Vagina (tissue), 2 donors: Measurements from ENCODE around the gene BUD31. TPM values are rescaled to one million over a fixed set of nuclear protein-coding genes. Genes with fewer than 3 reads are reported as not detected.

Source experiments
- DNase-seq, 2 donors: peaks; one replicate each; pipeline ENCODE4 v3.0.0-alpha.2; 2017; ENCODE audit errors: extremely low spot score in 2 of 2
- H3K27ac ChIP-seq: fragments of 200-600 bp; sonication (generic); one replicate; pipeline ENCODE4 v1.5.1; 2019
- H3K27me3 ChIP-seq: fragments of 200-600 bp; sonication (generic); one replicate; pipeline ENCODE4 v1.5.1; 2019
- H3K36me3 ChIP-seq, 2 donors: fragments of 200-600 bp; sonication (generic); one replicate each; pipeline ENCODE4 v1.5.1; 2017 to 2019
- H3K4me1 ChIP-seq: fragments of 200-600 bp; sonication (generic); one replicate; pipeline ENCODE4 v1.5.1; 2019
- H3K4me3 ChIP-seq, 2 donors: fragments of 200-600 bp; sonication (generic); 1 replicate in 1 of 2; 2 replicates in 1 of 2; pipeline ENCODE4 v1.5.1; 2016 to 2019
- H3K9me3 ChIP-seq: fragments of 200-600 bp; sonication (generic); one replicate; pipeline ENCODE4 v1.5.1; 2019
- CTCF ChIP-seq, 3 experiments: fragments of 450-650 bp in 2 of 3; fragments of 200-600 bp in 1 of 3; sonication (generic) in 1 of 3; IDR thresholded peaks; one replicate each; pipeline ENCODE4 v1.5.1; 2017 to 2019; ENCODE audit warnings: antibody characterized with exemption in 3 of 3, mild to moderate bottlenecking in 2 of 3, moderate library complexity in 2 of 3
- POLR2A ChIP-seq, 2 donors: fragments of 450-650 bp; IDR thresholded peaks; one replicate each; pipeline ENCODE4 v1.6.1; 2017; ENCODE audit warnings: antibody characterized with exemption in 2 of 2, mild to moderate bottlenecking in 2 of 2, moderate library complexity in 2 of 2
- POLR2AphosphoS5 ChIP-seq, 2 donors: sonication (generic); formaldehyde crosslinking; IDR thresholded peaks; one replicate each; pipeline ENCODE4 v1.9.0; 2017; ENCODE audit warnings: antibody characterized with exemption in 2 of 2, mild to moderate bottlenecking in 2 of 2, low read depth in 1 of 2; ENCODE audit not compliant: insufficient read depth in 1 of 2
- intact Hi-C: fragments of 100-400 bp; cut with DNase I; formaldehyde crosslinking; loops from one replicate; pipeline ENCODE4 v1.15.1; 2023
- total RNA-seq: library from RNA; depleted of rRNA; stranded (reverse); fragments of >200 nt; gene quantifications from one replicate; pipeline ENCODE4 v1.2.3, GENCODE V29; 2016

BUD31 gene
- total RNA-seq, 1 donor from 2014 or later: 52.3 TPM

- TF ChIP-seq POLR2AphosphoS5 (IDR thresholded peaks at IDR 0.05; ENCODE audit: insufficient read depth in 1 of 2, low read depth in 1 of 2) (no peak), CTCF (IDR thresholded peaks at IDR 0.05) (no peak), POLR2A (IDR thresholded peaks at IDR 0.05) (no peak)
- Histone ChIP-seq H3K4me1 (peaks cover 36% of the 10 kb centered on the region), H3K27ac (no peak overlapping the region), H3K36me3 (peaks cover 0 to 59% of the 10 kb centered on the region in 2 donors), H3K4me3 (no peak overlapping the region), H3K27me3 (no peaks in the 10 kb centered on the region), H3K9me3 (no peaks in the 10 kb centered on the region)
- DNase-seq: no peak
- intact Hi-C loops: loop anchor here (10.0 kb wide), 1 partner anchor 258 kb away; the partner anchor contains the start of gene SMURF1
Measured at GRCh38 chr7:99402854-99403253, 5.9 kb upstream of the BUD31 start.

GRCh38 chr7:99403764-99404163, 5.0 kb upstream of the BUD31 start:
- Histone ChIP-seq H3K4me3 (no peak overlapping the region), H3K27me3 (no peaks in the 10 kb centered on the region), H3K27ac (no peak overlapping the region), H3K9me3 (no peaks in the 10 kb centered on the region), H3K36me3 (peaks cover 0 to 51% of the 10 kb centered on the region in 2 donors), H3K4me1 (peaks cover 39% of the 10 kb centered on the region)
- TF ChIP-seq POLR2AphosphoS5 (IDR thresholded peaks at IDR 0.05; ENCODE audit: insufficient read depth in 1 of 2, low read depth in 1 of 2) (no peak), POLR2A (IDR thresholded peaks at IDR 0.05) (no peak), CTCF (IDR thresholded peaks at IDR 0.05) (no peak)
- DNase-seq: no peak
- intact Hi-C loops: loop anchor here (10.0 kb wide), 1 partner anchor 259 kb away; the partner anchor contains the start of gene SMURF1

GRCh38 chr7:99404235-99404976, 4.4 kb upstream of the BUD31 start:
- no peaks in the 10 kb centered on the region for H3K9me3 ChIP-seq
- peaks cover 0 to 45% of the 10 kb centered on the region in 2 donors for H3K36me3 ChIP-seq
- no peak for TF ChIP-seq POLR2A (IDR thresholded peaks at IDR 0.05)
- no peak for TF ChIP-seq CTCF (IDR thresholded peaks at IDR 0.05)
- TF ChIP-seq POLR2AphosphoS5 (IDR thresholded peaks at IDR 0.05; ENCODE audit: insufficient read depth in 1 of 2, low read depth in 1 of 2): no peak

GRCh38 chr7:99404977-99405320, 3.8 kb upstream of the BUD31 start:
- Histone ChIP-seq H3K4me3 (no peak overlapping the region), H3K4me1 (peaks cover 46% of the 10 kb centered on the region), H3K27ac (no peak overlapping the region), H3K27me3 (no peaks in the 10 kb centered on the region), H3K9me3 (no peaks in the 10 kb centered on the region), H3K36me3 (peaks cover 0 to 39% of the 10 kb centered on the region in 2 donors)
- TF ChIP-seq POLR2AphosphoS5 (IDR thresholded peaks at IDR 0.05; ENCODE audit: insufficient read depth in 1 of 2, low read depth in 1 of 2): no peak
- intact Hi-C loops: loop anchor here (10.0 kb wide), 1 partner anchor 260 kb away; the partner anchor contains the start of gene SMURF1
- no peak for DNase-seq

More at GRCh38 chr7:99404235-99404976, 4.4 kb upstream of the BUD31 start:
- Histone ChIP-seq H3K27me3 (no peaks in the 10 kb centered on the region), H3K4me3 (no peak overlapping the region), H3K27ac (no peak overlapping the region), H3K4me1 (peaks cover 41% of the 10 kb centered on the region)
- no peak for DNase-seq
- intact Hi-C loops: loop anchor here (10.0 kb wide), 1 partner anchor 260 kb away; the partner anchor contains the start of gene SMURF1

- intact Hi-C loops: loop anchor here (10.0 kb wide), 1 partner anchor 262 kb away; the partner anchor contains the start of gene SMURF1
- H3K9me3 ChIP-seq: no peaks in the 10 kb centered on the region
- peaks cover 58% of the 10 kb centered on the region for H3K4me1 ChIP-seq
- peak overlapping the region in 1 of 2 donors; percentile 94 for H3K4me3 ChIP-seq
- TF ChIP-seq POLR2AphosphoS5 (IDR thresholded peaks at IDR 0.05; ENCODE audit: insufficient read depth in 1 of 2, low read depth in 1 of 2): no peak
- no peak for TF ChIP-seq CTCF (IDR thresholded peaks at IDR 0.05)
- no peak for TF ChIP-seq POLR2A (IDR thresholded peaks at IDR 0.05)
- H3K27ac ChIP-seq: no peak overlapping the region
- no peaks in the 10 kb centered on the region for H3K27me3 ChIP-seq
- DNase-seq: no peak
- H3K36me3 ChIP-seq: peaks cover 8 to 35% of the 10 kb centered on the region in 2 donors
Measured at GRCh38 chr7:99406557-99406956, 2.2 kb upstream of the BUD31 start.
